ENCODE results near the gene AACS. TPM values are rescaled to one million over a fixed set of nuclear protein-coding genes. Genes with fewer than 3 reads are reported as not detected.

AACS gene
- total RNA-seq (27.9 and 32.2 TPM in 2 replicates), polyA plus RNA-seq (36.8 and 47.3 TPM in 2 replicates)

GRCh38 chr12:125065021-125065918, at the start of gene AACS:
Gene AACS, plus strand, starts transcription at chr12:125065435. Its CDS starts 150 bp downstream, at chr12:125065585.
- Histone ChIP-seq H3K9me3 (ENCODE audit: low read depth) (no peaks in the 10 kb centered on the region), H3K27me3 (no peaks in the 10 kb centered on the region), H3K27ac (no peak within 1 kb of the TSS), H3K4me1 (ENCODE audit: low read depth) (peaks cover 5% of the 10 kb centered on the region), H3K4me3 (peak within 1 kb of the TSS; percentile 81), H3K36me3 (no peaks in the 10 kb centered on the region)
- peak; percentile 1 for TF ChIP-seq CTCF (IDR thresholded peaks at IDR 0.05; ENCODE audit: low read depth, low read length)
- peak; percentile 83 to 90 for DNase-seq (ENCODE audit: low read depth in 1 of 2, low spot score in 1 of 2)

- DNase-seq (ENCODE audit: low read depth in 1 of 2, low spot score in 1 of 2) = no peak
- H3K27me3 ChIP-seq = no peaks in the 10 kb centered on the region
- no peaks in the 10 kb centered on the region for H3K4me1 ChIP-seq (ENCODE audit: low read depth)
- H3K4me3 ChIP-seq = no peak overlapping the region
- H3K27ac ChIP-seq = no peak overlapping the region
- no peak for TF ChIP-seq CTCF (IDR thresholded peaks at IDR 0.05; ENCODE audit: low read depth, low read length)
- no peaks in the 10 kb centered on the region for H3K36me3 ChIP-seq
- no peaks in the 10 kb centered on the region for H3K9me3 ChIP-seq (ENCODE audit: low read depth)
Observed at GRCh38 chr12:125015680-125016310, 49.4 kb upstream of the AACS start.

GRCh38 chr12:125017801-125018200, 47.4 kb upstream of the AACS start:
- H3K27me3 ChIP-seq = no peaks in the 10 kb centered on the region
- no peak for TF ChIP-seq CTCF (IDR thresholded peaks at IDR 0.05; ENCODE audit: low read depth, low read length)
- H3K9me3 ChIP-seq (ENCODE audit: low read depth) = no peaks in the 10 kb centered on the region
- no peak overlapping the region for H3K4me3 ChIP-seq
- DNase-seq (ENCODE audit: low read depth in 1 of 2, low spot score in 1 of 2) = no peak
- H3K27ac ChIP-seq = no peak overlapping the region
- H3K36me3 ChIP-seq = no peaks in the 10 kb centered on the region
- H3K4me1 ChIP-seq (ENCODE audit: low read depth) = no peaks in the 10 kb centered on the region

- TF ChIP-seq CTCF (IDR thresholded peaks at IDR 0.05; ENCODE audit: low read depth, low read length) = no peak
- Histone ChIP-seq H3K4me3 (no peak overlapping the region), H3K27me3 (no peaks in the 10 kb centered on the region), H3K27ac (no peak overlapping the region), H3K4me1 (ENCODE audit: low read depth) (no peaks in the 10 kb centered on the region), H3K9me3 (ENCODE audit: low read depth) (no peaks in the 10 kb centered on the region), H3K36me3 (no peaks in the 10 kb centered on the region)
- DNase-seq (ENCODE audit: low read depth in 1 of 2, low spot score in 1 of 2) = no peak
Observed at GRCh38 chr12:125018356-125018755, 46.9 kb upstream of the AACS start.

GRCh38 chr12:125021096-125021495, 44.1 kb upstream of the AACS start:
- Histone ChIP-seq H3K4me1 (ENCODE audit: low read depth) (no peaks in the 10 kb centered on the region), H3K4me3 (no peak overlapping the region), H3K27ac (no peak overlapping the region), H3K9me3 (ENCODE audit: low read depth) (no peaks in the 10 kb centered on the region), H3K27me3 (no peaks in the 10 kb centered on the region), H3K36me3 (no peaks in the 10 kb centered on the region)
- DNase-seq (ENCODE audit: low read depth in 1 of 2, low spot score in 1 of 2) = no peak
- no peak for TF ChIP-seq CTCF (IDR thresholded peaks at IDR 0.05; ENCODE audit: low read depth, low read length)

Data from cardiac muscle cell (in vitro differentiated cells and primary cell).